Measurements from ENCODE around the gene TRMT11. TPM values are rescaled to one million over a fixed set of nuclear protein-coding genes. Genes with fewer than 3 reads are reported as not detected.

The TRMT11 gene
- total RNA-seq, 1 donor from 2014 or later = 17.7 TPM

DNA sequence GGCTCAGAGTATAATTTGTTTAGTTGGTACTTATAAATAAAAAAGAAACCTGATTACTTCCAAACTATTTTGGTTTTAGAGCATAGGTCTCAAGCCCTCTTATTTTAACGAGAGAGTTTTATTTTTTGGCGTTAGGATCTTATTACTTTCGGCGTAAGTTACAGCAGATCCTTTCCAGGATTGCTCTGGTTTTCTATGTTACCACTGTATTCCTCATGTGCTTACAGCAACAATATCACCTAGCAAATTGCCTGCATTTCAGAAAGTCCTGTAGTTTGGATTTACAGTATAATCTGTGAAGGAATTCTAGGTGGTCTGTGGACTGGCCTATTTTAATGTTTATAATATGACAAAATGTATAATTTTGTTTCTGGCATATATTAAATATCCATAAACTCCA, 54.1 kb downstream of the TRMT11 start:
- Histone ChIP-seq H3K4me1 (no peaks in the 10 kb centered on the region), H3K4me3 (no peak overlapping the region), H3K9me3 (no peaks in the 10 kb centered on the region), H3K27ac (peak overlapping the region; percentile 45), H3K27me3 (no peaks in the 10 kb centered on the region), H3K36me3 (peaks cover 12% of the 10 kb centered on the region)
- intact Hi-C loops (cut with DNase I) = no loop called here
- no peak for DNase-seq
- TF ChIP-seq, protein P1, sequence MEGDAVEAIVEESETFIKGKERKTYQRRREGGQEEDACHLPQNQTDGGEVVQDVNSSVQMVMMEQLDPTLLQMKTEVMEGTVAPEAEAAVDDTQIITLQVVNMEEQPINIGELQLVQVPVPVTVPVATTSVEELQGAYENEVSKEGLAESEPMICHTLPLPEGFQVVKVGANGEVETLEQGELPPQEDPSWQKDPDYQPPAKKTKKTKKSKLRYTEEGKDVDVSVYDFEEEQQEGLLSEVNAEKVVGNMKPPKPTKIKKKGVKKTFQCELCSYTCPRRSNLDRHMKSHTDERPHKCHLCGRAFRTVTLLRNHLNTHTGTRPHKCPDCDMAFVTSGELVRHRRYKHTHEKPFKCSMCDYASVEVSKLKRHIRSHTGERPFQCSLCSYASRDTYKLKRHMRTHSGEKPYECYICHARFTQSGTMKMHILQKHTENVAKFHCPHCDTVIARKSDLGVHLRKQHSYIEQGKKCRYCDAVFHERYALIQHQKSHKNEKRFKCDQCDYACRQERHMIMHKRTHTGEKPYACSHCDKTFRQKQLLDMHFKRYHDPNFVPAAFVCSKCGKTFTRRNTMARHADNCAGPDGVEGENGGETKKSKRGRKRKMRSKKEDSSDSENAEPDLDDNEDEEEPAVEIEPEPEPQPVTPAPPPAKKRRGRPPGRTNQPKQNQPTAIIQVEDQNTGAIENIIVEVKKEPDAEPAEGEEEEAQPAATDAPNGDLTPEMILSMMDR (IDR thresholded peaks at IDR 0.05) = no peak
- no peak for ATAC-seq

DNA sequence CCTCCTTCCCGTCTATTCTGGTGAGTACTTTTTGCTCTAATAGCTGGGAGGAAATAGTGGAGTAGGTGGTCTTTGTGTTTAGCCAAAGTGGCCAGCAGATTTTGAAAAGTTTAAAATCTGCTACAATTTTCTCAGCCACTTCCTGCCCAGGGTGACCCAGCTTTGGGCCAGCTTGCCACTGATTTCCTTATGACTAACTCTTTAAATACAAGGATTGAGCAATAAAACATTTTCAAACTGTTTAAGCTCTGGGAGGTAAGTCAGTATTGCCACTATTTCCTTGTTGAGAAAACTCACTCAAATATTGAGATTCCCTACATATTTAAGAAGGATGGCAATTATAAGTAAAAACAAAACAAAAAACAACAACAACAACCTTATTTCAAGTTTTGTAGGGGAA, 54.5 kb downstream of the TRMT11 start:
- intact Hi-C loops (cut with DNase I) = no loop called here
- ATAC-seq = peak; percentile 85
- Histone ChIP-seq H3K4me1 (no peaks in the 10 kb centered on the region), H3K27ac (peak overlapping the region; percentile 45), H3K27me3 (no peaks in the 10 kb centered on the region), H3K4me3 (no peak overlapping the region), H3K36me3 (peaks cover 12% of the 10 kb centered on the region), H3K9me3 (no peaks in the 10 kb centered on the region)
- TF ChIP-seq, protein P1 (IDR thresholded peaks at IDR 0.05) = no peak
- DNase-seq = no peak

DNA sequence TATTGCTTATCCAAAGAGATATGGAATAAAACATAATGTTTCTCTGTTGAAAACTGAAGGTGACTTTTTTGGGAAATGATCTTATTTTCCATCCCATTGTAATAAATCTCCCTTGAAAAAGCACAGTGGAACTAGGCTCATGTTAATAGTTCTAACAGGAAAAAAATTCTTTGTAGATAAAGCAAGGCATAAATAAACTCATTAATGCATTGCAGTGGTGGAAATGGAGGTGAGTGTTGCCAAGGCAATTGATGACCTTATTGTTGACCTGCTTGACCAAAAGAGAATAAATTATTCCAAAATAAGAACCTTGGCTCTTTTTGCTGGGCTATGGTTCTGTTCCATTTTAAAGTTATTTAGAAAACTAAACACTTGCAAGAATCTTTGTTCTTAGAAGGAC, 55.2 kb downstream of the TRMT11 start:
- ATAC-seq = no peak
- DNase-seq = no peak

DNA sequence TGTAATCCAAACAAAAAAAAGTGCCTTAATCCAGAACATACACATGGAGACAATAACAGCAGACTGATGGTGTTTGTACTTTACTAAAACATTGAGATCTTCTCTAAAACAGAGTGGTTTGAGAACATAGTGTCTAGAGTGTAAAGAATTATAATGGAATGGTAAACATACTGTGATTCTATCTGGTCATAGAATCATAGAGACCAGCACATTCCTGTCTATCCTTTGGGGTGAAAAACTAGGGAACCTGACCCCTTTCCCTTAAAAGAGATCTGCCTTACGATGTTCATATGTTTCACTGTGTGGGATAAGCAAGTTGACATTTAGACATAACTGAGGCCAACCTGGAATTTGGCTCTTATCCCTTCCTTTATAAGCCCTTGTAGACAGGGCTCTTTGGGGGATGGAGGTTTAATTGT, 55.7 kb downstream of the TRMT11 start:
- ATAC-seq = no peak
- no peak overlapping the region for H3K27ac ChIP-seq

More for the DNA sequence above, 55.2 kb downstream of the TRMT11 start:
- Histone ChIP-seq H3K4me1 (no peaks in the 10 kb centered on the region), H3K27ac (peak overlapping the region; percentile 45), H3K36me3 (peaks cover 12% of the 10 kb centered on the region), H3K4me3 (no peak overlapping the region), H3K27me3 (no peaks in the 10 kb centered on the region), H3K9me3 (no peaks in the 10 kb centered on the region)
- intact Hi-C loops (cut with DNase I) = no loop called here
- TF ChIP-seq, protein P1 (IDR thresholded peaks at IDR 0.05) = no peak

DNA sequence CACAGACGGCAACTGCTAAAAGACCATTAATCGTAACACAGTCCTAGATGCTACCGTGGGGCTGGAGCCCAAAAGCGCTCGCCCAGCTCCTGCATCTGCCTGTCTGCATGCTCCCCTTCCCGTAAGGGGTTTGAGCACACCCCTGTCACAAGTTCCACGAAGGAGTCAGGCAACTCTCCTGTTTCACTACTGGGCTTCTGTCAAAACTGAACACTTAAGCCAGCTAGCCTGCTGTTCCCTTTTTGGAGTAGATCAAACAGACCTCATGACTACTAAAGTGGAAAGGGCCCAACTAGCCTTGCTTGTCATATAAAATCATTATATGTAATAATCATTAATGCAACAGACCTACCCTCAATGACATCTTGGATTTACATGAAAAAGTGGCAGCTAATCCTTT, 61.3 kb downstream of the TRMT11 start:
- intact Hi-C loops (cut with DNase I) = no loop called here
- DNase-seq (no peak), ATAC-seq (no peak)
- Histone ChIP-seq H3K27me3 (no peaks in the 10 kb centered on the region), H3K4me1 (no peaks in the 10 kb centered on the region), H3K4me3 (no peak overlapping the region), H3K36me3 (peaks cover 19% of the 10 kb centered on the region), H3K27ac (no peak overlapping the region), H3K9me3 (no peaks in the 10 kb centered on the region)
- TF ChIP-seq, protein P1 (IDR thresholded peaks at IDR 0.05) = no peak

More for the DNA sequence above, 55.7 kb downstream of the TRMT11 start:
- TF ChIP-seq, protein P1 (IDR thresholded peaks at IDR 0.05) = no peak
- intact Hi-C loops (cut with DNase I) = no loop called here
- Histone ChIP-seq H3K36me3 (peaks cover 12% of the 10 kb centered on the region), H3K4me3 (no peak overlapping the region), H3K27me3 (no peaks in the 10 kb centered on the region), H3K9me3 (no peaks in the 10 kb centered on the region), H3K4me1 (no peaks in the 10 kb centered on the region)
- DNase-seq = no peak

DNA sequence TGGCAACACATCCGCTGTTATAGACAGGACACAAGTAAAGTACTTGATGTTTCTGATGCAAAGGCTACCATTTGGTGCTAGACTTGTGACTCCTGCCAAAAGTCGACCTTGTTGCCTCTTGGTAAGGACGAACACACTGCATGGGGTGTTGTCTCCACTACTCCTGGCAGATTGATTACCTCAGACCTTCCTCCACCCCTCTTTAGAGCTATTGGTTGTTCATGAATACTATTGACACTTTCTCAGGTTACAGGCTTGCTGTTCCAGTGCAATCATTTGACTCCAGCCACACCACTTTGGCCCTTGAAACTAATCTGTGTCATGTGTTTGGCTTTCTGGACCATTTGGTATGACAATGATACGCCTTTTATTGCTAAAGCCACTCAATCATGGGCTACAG, 62.3 kb downstream of the TRMT11 start:
- H3K9me3 ChIP-seq = no peaks in the 10 kb centered on the region
- no peaks in the 10 kb centered on the region for H3K27me3 ChIP-seq
- DNase-seq = no peak
- H3K27ac ChIP-seq = no peak overlapping the region
- ATAC-seq = no peak
- peaks cover 24% of the 10 kb centered on the region for H3K36me3 ChIP-seq
- intact Hi-C loops (cut with DNase I) = no loop called here
- no peaks in the 10 kb centered on the region for H3K4me1 ChIP-seq
- no peak overlapping the region for H3K4me3 ChIP-seq
- TF ChIP-seq, protein P1 (IDR thresholded peaks at IDR 0.05) = no peak

Data from upper lobe of right lung (tissue), 1 donor.